Epidermal melanocyte (primary cell): ENCODE results near the gene CAMKK2.
"Not testable (repeated sequence)": the region's sequence is repeated elsewhere in the genome, so short reads cannot be mapped to it uniquely, and the experiment has no call there.

Source experiments
- DNase-seq: peaks from one replicate; pipeline ENCODE4 v3.0.0; 2011; ENCODE audit warnings: low spot score; ENCODE audit not compliant: insufficient read length

Gene CAMKK2

DNA sequence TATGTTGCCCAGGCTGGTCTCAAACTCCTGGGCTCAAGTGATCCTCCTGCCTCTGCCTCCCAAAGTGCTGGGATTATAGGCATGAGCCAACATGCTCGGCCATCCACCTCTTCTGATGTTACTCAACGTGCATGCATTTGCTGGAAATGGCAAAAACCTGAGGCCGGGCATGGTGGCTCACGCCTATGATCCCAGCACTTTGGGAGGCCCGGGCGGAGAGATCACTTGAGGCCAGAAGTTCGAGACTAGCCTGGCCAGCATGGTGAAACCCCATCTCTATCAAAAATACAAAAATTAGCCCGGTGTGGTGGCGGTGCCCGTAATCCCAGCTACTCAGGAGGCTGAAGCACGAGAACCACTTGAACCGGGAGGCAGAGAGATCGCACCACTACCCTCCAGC, 1.9 kb upstream of the CAMKK2 start:
- DNase-seq = not testable (repeated sequence)

GRCh38 chr12:121297435-121297991, 1.0 kb upstream of the CAMKK2 start:
- DNase-seq = no peak

DNA sequence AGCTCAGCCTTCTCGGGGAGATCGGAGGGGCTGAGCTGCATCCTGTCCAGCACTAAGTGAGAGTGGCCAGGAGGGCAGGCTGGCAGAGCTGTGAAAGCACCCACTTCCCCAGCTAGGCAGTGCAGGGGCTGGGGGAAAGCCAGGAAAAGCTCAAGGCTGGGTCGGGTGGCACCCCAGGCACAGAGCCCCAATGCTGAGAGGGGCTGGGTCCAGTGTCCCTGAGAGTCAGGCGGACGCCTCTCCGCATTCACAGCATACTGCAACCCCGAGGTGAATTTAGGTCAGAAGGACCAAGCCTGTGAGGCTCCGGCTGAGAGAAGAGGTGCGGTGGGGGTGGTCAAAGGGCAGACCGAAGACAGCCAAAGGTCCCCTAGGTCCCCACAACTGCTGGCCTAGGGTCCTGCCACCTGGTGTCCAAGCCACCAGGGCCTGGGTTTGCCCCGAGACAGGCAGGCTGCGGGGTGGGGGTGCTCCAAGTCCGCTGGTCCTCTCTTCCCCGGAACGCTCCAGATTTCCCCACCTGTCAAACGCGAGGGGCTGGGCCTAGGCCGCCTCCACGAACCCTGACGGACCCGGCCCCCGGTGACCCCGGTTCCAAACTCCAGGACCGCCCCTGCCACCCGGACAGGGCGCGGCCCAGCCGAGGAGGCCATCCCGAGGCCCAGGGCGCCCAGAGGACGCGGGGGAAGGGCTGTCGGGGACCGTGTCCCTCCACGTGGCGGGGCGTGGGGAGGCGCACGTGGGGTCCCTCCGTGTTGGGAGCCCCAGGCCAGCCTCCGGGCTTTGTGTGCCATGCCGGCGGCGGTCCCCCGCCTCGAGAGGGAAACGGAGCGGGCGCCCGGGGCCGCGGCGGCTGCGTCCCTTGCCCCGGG, 527 bp downstream of the CAMKK2 start:
- no peak for DNase-seq

DNA sequence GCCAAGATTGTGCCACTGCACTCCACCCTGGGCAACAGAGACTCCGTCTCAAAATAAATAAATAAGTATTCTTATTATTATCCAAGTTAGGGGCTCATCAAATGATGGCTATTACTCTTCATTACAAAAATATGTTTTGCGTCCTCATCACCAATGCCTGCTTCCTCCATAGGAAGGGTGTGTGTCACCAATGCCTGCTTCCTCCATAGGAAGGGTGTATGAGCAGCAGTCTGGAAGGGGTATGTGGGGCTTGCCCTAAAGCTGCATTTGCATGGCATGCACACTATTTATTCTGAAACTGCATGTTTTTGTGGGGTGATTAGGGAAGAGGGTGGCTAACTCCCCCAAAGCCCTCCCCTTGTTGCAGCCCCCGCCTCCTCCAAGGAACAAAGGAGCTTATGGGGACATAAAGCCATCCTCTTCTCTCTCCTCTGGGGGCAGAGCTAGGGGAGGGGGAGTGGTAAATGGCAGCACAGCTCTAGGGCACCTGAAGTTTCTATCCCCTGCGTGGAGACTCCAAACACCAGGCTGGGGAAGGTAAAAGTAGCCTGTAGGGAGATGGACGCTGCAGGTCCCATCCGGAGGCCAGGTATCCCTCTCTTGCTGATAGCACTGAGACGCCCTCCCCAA, 1.3 kb downstream of the CAMKK2 start:
- no peak for DNase-seq

DNA sequence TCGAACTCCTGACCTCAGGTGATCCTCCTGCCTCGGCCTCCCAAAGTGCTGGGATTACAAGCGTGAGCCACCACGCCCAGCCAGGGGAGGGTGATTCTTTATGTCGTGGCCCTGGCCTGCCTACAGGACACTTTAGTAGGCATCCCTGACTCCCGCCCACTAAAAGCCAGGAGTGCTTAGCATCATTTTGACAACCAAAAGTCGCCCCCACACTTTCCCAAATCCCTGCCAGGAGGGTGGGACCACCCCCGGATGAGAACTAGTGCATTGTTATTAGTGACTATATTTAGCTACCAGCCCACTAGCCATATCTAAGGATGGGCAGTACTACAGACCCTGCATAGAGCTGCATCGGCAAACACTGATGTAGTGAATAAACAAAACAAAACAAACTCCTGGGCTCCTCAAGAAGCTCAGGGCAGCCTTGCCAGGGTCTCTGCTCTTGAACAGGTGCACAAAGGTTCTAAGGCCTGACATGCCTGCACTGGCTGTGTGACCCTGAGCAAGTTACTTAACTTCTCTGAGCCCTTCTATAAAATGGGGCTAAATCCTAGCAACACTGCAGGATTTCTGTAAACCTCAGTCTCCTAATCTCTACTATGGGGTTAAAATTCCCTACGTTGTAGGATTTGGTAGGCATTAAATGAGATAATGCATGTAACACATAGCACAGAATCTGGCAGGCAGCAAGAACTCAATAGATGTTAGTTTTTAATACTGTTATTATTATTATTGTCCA, 2.2 kb downstream of the CAMKK2 start:
- DNase-seq = no peak

- no peak for DNase-seq
These were observed 2.9 kb downstream of the CAMKK2 start for GRCh38 chr12:121293603-121294002.

DNA sequence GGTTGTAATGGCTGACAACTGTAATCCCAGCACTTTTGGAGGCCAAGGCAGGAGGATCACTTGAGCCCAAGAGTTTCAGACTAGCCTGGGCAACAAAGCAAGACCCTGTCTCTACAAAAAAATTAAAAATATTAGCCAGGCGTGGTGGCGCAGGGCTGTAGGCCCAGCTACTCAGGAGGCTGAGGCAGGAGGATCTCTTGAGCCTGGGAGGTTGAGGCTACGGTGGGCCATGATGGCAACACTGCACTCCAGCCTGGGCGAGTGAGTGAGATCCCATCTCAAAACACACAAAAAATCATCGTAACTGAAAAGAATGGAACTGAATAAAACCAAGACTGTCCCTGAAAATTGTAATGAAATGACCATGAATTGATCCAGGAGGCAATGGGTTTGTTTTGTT, 6.1 kb downstream of the CAMKK2 start:
- DNase-seq = no peak

DNA sequence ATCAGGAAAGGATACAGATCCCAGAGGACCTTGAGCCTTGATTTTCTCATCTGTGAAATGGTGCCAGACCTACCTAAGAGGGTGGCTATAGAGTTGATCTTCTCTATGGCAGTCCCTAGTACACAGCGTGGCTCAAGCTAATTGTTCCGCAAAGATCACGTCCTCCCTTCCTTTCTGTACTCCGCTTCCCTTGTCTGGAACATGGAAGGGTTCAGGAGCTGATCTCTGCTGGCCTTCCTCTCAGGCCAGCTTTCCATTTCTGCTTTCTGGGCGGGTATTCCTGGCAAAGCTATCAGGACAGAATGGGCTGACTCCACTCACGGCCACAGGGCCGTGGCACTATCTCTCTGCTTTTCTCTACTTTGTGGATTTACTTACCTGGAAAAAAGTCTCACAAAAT, 6.5 kb downstream of the CAMKK2 start:
- no peak for DNase-seq

DNA sequence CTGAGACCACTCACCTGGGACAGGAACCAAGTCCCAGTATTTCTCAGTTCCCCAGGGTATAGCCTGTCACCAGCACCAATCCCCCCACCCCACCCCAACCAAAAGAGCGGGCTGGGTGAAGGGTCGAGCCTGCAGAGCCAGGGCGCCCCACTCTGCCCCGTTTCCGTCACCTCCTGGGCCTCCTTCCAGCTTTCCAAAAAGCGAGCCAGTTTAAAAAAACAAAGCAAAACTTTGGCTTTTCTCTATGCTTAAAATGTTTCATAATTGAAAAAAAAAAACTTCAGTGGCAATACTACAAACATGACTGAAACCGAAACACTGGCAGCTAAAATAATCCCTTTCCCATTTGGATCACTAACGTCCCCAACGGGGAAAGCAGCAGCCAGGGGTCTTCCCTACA, 7.5 kb downstream of the CAMKK2 start:
- no peak for DNase-seq

- DNase-seq = no peak
These were observed 8.2 kb downstream of the CAMKK2 start for GRCh38 chr12:121288158-121288845.

GRCh38 chr12:121287267-121287954, 9.1 kb downstream of the CAMKK2 start:
- no peak for DNase-seq

- no peak for DNase-seq
These were observed 10.7 kb downstream of the CAMKK2 start for GRCh38 chr12:121285856-121286255.

DNA sequence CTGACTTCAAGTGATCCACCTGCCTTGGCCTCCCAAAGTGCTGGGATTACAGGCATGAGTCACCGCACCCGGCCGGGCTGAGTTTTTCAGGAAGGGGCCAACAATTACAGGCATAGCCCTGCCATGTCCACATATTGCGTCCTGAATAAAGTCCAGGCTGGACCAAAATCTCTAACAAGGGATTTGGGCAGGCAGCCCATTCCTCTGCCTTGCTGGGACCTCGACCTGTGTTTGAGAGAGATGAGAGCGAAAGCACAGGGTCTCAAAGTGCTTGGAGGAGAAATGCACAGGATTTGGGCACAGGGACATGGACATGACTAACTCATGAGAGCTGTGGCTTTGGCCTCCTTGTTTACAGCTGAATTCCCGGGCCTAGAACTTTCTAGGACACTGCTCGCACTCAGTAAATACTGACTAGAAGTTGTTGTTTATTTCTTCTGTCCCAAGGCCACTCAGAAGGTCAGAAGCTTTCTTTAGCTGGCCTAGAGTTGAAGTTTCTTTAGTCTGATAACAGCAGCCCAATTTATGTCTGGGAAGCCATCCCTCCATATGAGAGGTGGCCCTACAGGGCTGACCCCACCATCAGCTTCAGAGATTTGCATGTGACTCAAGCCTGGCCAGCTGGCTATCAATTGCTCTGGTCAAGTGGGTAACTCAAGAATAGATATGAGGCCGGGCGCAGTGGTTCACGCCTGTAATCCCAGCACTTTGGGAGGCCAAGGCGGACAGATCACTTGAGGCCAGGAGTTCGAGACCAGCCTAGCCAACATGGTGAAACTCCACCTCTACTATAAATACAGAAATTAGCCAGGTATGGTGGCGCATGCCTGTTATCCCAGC, 11.7 kb downstream of the CAMKK2 start:
- DNase-seq = no peak

GRCh38 chr12:121283841-121284240, 12.7 kb downstream of the CAMKK2 start:
- DNase-seq = no peak

DNA sequence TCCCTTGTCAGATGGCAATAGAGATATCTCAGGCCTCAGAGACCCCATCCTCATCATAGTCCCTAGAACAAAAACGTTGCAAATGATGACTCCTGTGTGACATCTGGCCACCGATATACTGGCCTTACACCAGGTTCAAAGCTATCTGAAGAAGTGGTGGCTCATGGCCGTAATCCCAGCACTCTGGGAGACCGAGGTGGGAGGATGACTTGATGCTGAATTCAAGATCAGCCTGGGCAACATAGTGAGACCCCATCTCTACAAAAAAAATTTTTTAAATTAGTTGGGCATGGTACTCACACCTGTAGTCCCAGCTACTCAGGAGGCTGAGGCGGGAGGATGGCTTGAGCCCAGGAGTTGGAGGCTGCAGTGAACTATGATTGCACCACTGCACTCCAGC, 13.1 kb downstream of the CAMKK2 start:
- DNase-seq = no peak

GRCh38 chr12:121282910-121283309, 13.6 kb downstream of the CAMKK2 start:
- not testable (repeated sequence) for DNase-seq

GRCh38 chr12:121282072-121282742, 14.3 kb downstream of the CAMKK2 start:
- DNase-seq = no peak

DNA sequence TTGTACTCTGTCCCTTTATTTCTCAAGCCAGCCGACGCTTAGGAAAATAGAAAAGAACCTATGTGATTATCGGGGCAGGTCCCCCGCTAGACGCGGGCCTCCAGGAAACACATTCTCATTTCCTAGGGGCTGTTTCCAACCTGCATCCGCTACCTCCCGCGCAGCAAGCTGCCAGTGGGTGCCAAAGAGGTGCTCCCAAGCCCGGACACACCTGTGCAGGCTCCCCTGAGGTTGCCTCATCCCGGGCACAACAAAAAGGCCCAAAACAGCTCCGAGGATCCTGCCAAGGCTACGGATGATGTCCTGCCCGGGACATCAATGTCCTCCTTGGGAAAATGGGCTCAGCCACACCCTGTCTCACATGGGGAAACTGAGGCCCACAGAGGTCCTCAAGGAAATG, 15.4 kb downstream of the CAMKK2 start:
- DNase-seq = not testable (repeated sequence)

- not testable (repeated sequence) for DNase-seq
These were observed 16.0 kb downstream of the CAMKK2 start for GRCh38 chr12:121280531-121280930.
